SK-N-SH (cell line): Measurements from ENCODE around the gene FANCI. TPM values are rescaled to one million over a fixed set of nuclear protein-coding genes. Genes with fewer than 3 reads are reported as not detected.

Source experiments
- CTCF ChIA-PET: fragments of 300-600, 350-600 bp; formaldehyde crosslinking; extraction: SDS; loops from one replicate; lab custom pipeline; 2021; lab: Yijun Ruan, JAX
- POLR2A ChIA-PET: fragments of 350-600 bp; sonication (Branson Sonifier 250); formaldehyde crosslinking; extraction: SDS; loops from one replicate; lab custom pipeline; 2020; ENCODE audit warnings: antibody characterized with exemption, inconsistent platforms; lab: Yijun Ruan, JAX
- DNase-seq: peaks from one replicate; pipeline ENCODE4 v3.0.0; 2012
- H2AFZ ChIP-seq: fragments of 200-600 bp; sonication (generic); 2 replicates; pipeline ENCODE4 v1.8.1; 2016; ENCODE audit warnings: antibody characterized with exemption, mild to moderate bottlenecking, low read depth
- H3F3A ChIP-seq: fragments of 200-600 bp; sonication (generic); replicated peaks from 2 replicates; pipeline ENCODE3; 2016; ENCODE audit warnings: antibody characterized with exemption, mild to moderate bottlenecking; ENCODE audit not compliant: insufficient read depth
- H3K27ac ChIP-seq, 2 experiments: fragments of 200-500 bp in 1 of 2; fragments of 200-600 bp in 1 of 2; sonication (Bioruptor generic) in 1 of 2; sonication (generic), shearing (Covaris generic) in 1 of 2; 2 replicates each; pipeline versions ENCODE4 v1.5.1 to v1.6.1; 2014 to 2016; ENCODE audit warnings: low read depth in 2 of 2, inconsistent platforms in 1 of 2, low read length in 1 of 2, mild to moderate bottlenecking in 1 of 2, mixed read lengths in 1 of 2
- H3K27me3 ChIP-seq: fragments of 200-600 bp; sonication (generic), shearing (Covaris generic); 2 replicates; pipeline ENCODE4 v1.6.1; 2016; ENCODE audit warnings: mixed run types; ENCODE audit not compliant: insufficient read depth
- H3K36me3 ChIP-seq, 2 experiments: fragments of 200-500 bp in 1 of 2; fragments of 200-600 bp in 1 of 2; sonication (Bioruptor generic) in 1 of 2; sonication (generic) in 1 of 2; replicated peaks in 1 of 2; 2 replicates each; pipeline versions ENCODE3 to v1.5.1; 2014 to 2016; ENCODE audit warnings: low read length in 1 of 2, mild to moderate bottlenecking in 1 of 2; ENCODE audit not compliant: insufficient read depth in 2 of 2, control insufficient read depth in 1 of 2
- H3K4me1 ChIP-seq, 2 experiments: fragments of 200-500 bp in 1 of 2; fragments of 200-600 bp in 1 of 2; sonication (Bioruptor generic) in 1 of 2; sonication (generic), shearing (Covaris generic) in 1 of 2; 2 replicates each; pipeline versions ENCODE4 v1.5.1 to v1.6.1; 2014 to 2016; ENCODE audit warnings: low read depth in 1 of 2, low read length in 1 of 2, mixed run types in 1 of 2; ENCODE audit not compliant: insufficient read depth in 2 of 2, control insufficient read depth in 1 of 2
- H3K4me2 ChIP-seq: fragments of 200-600 bp; sonication (generic), shearing (Covaris generic); 2 replicates; pipeline ENCODE4 v1.6.1; 2017; ENCODE audit warnings: mixed run types
- H3K4me3 ChIP-seq, 2 experiments: fragments of 200-500 bp in 1 of 2; fragments of 200-600 bp in 1 of 2; sonication (Bioruptor generic) in 1 of 2; sonication (generic), shearing (Covaris generic) in 1 of 2; 2 replicates each; pipeline versions ENCODE4 v1.5.1 to v1.8.1; 2014 to 2016; ENCODE audit warnings: low read depth in 2 of 2, inconsistent platforms in 1 of 2, low read length in 1 of 2, mild to moderate bottlenecking in 1 of 2, mixed read lengths in 1 of 2, moderate library complexity in 1 of 2
- H3K79me2 ChIP-seq: fragments of 200-600 bp; sonication (generic); 2 replicates; pipeline ENCODE4 v1.8.1; 2017; ENCODE audit warnings: mild to moderate bottlenecking; ENCODE audit not compliant: insufficient read depth
- H3K9ac ChIP-seq: fragments of 200-600 bp; sonication (generic); 2 replicates; pipeline ENCODE4 v1.6.1; 2017; ENCODE audit warnings: mixed run types
- H3K9me2 ChIP-seq: fragments of 200-600 bp; sonication (generic); 2 replicates; pipeline ENCODE4 v1.6.1; 2017; ENCODE audit warnings: mixed run types
- H3K9me3 ChIP-seq: fragments of 200-600 bp; sonication (generic); 2 replicates; pipeline ENCODE4 v1.6.1; 2017; ENCODE audit warnings: mixed run types, mild to moderate bottlenecking, moderate library complexity
- H4K20me1 ChIP-seq: fragments of 200-600 bp; sonication (generic); 2 replicates; pipeline ENCODE4 v1.6.1; 2017; ENCODE audit warnings: mild to moderate bottlenecking, mixed run types; ENCODE audit not compliant: insufficient read depth
- CHD2 ChIP-seq: fragments of 150-350 bp; IDR thresholded peaks from 2 replicates; pipeline ENCODE4 v1.6.1; 2018; ENCODE audit warnings: low read length; ENCODE audit not compliant: partially characterized antibody
- EP300 ChIP-seq, 2 experiments: IDR thresholded peaks; 2 replicates each; pipeline versions ENCODE4 v1.4.0 to v1.6.1; 2012; ENCODE audit warnings: borderline replicate concordance in 1 of 2, low read depth in 1 of 2, low read length in 1 of 2
- FOSL2 ChIP-seq: IDR thresholded peaks from 2 replicates; pipeline ENCODE4 v1.4.0; 2012; ENCODE audit warnings: low read depth, mild to moderate bottlenecking, moderate library complexity, borderline replicate concordance
- FOXM1 ChIP-seq: IDR thresholded peaks from 2 replicates; pipeline ENCODE4 v1.4.0; 2012; ENCODE audit warnings: low read depth, mild to moderate bottlenecking
- JUND ChIP-seq: IDR thresholded peaks from 2 replicates; pipeline ENCODE4 v1.4.0; 2012
- MAX ChIP-seq: IDR thresholded peaks from 2 replicates; pipeline ENCODE4 v1.4.0; 2012; ENCODE audit warnings: low read depth
- MEF2A ChIP-seq: IDR thresholded peaks from 2 replicates; pipeline ENCODE4 v1.4.0; 2012; ENCODE audit warnings: low read depth, borderline replicate concordance
- MXI1 ChIP-seq: IDR thresholded peaks from 2 replicates; pipeline ENCODE4 v1.6.1; 2012; ENCODE audit warnings: mild to moderate bottlenecking, low read depth, low read length, improper control_type of control experiment
- POLR2AphosphoS5 ChIP-seq: IDR thresholded peaks from 2 replicates; pipeline ENCODE4 v1.6.1; 2012; ENCODE audit warnings: low read depth, low read length
- RXRA ChIP-seq: IDR thresholded peaks from 2 replicates; pipeline ENCODE4 v1.4.0; 2012; ENCODE audit warnings: low read depth, mild to moderate bottlenecking, borderline replicate concordance
- SIN3A ChIP-seq: IDR thresholded peaks from 2 replicates; pipeline ENCODE4 v1.6.1; 2012; ENCODE audit warnings: low read depth, mild to moderate bottlenecking, low read length, moderate library complexity, borderline replicate concordance
- TAF1 ChIP-seq: IDR thresholded peaks from 2 replicates; pipeline ENCODE4 v1.6.1; 2012; ENCODE audit warnings: low read depth, mild to moderate bottlenecking, low read length, moderate library complexity, borderline replicate concordance
- WGBS: methylation state at CpG from one replicate; pipeline ENCODE4 v1.1.6; 2017; ENCODE audit warnings: low lambda C conversion rate; 5-methylcytosine and 5-hydroxymethylcytosine counted together
- polyA plus RNA-seq, 3 experiments: library from polyadenylated mRNA; depleted of rRNA; stranded (reverse); fragments of >200 nt; gene quantifications; 2 replicates each; pipeline ENCODE4 v1.2.3, GENCODE V29; 2012
- TF ChIP-seq, protein P1 (sequence below): IDR thresholded peaks from 2 replicates; pipeline ENCODE4 v1.6.1; 2012; ENCODE audit warnings: mild to moderate bottlenecking, low read depth, low read length, moderate library complexity
- TF ChIP-seq, protein P2 (sequence below): IDR thresholded peaks from 2 replicates; pipeline ENCODE4; 2012

The FANCI gene
- polyA plus RNA-seq, 1 of the 3 experiments (the other 2 are of a cell fraction), result 13.2 TPM

DNA sequence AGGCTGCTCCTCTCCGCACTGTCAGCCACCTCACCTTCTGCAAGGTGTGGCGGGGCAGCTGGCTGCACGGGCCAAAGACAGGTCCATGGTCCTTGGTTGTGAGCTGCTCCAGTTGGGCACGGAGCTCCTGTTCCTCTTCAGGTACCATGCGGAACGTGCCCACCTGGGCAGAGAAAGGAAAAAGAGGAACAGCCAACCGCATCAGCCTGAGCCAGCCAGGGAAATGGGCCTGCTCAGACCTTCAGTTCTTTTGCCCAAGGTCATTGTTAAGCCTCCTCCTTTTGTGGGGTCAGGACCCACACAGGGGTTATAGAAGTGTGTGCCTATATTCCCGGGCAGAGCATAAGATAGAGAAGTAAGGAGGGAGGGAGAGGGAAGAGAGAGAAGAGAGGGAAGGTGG is 25.2 kb upstream of the FANCI start:
- Histone ChIP-seq H3K4me1 (no peaks in the 10 kb centered on the region), H3K27ac (no peak overlapping the region), H3K4me2 (no peak overlapping the region), H3K36me3 (no peaks in the 10 kb centered on the region), H3K9ac (no peak overlapping the region), H3K9me2 (no peaks in the 10 kb centered on the region), H3K4me3 (no peak overlapping the region), H4K20me1 (no peaks in the 10 kb centered on the region), H3F3A (no peaks in the 10 kb centered on the region), H2AFZ (no peak overlapping the region), H3K79me2 (no peaks in the 10 kb centered on the region), H3K9me3 (no peaks in the 10 kb centered on the region), H3K27me3 (no peaks in the 10 kb centered on the region; the same call in 1 of the 2 replicates)
- WGBS, result 84% methylated on average over 5 of the region's 8 CpGs
- TF ChIP-seq JUND (no peak), RXRA (no peak), SIN3A (no peak), MXI1 (no peak), FOSL2 (no peak), CHD2 (no peak), MEF2A (no peak), EP300 (IDR thresholded peaks at IDR 0.05; ENCODE audit: borderline replicate concordance in 1 of 2, low read depth in 1 of 2, low read length in 1 of 2) (no peak), POLR2AphosphoS5 (no peak), FOXM1 (no peak), TAF1 (no peak), MAX (no peak)
- TF ChIP-seq, protein P1, sequence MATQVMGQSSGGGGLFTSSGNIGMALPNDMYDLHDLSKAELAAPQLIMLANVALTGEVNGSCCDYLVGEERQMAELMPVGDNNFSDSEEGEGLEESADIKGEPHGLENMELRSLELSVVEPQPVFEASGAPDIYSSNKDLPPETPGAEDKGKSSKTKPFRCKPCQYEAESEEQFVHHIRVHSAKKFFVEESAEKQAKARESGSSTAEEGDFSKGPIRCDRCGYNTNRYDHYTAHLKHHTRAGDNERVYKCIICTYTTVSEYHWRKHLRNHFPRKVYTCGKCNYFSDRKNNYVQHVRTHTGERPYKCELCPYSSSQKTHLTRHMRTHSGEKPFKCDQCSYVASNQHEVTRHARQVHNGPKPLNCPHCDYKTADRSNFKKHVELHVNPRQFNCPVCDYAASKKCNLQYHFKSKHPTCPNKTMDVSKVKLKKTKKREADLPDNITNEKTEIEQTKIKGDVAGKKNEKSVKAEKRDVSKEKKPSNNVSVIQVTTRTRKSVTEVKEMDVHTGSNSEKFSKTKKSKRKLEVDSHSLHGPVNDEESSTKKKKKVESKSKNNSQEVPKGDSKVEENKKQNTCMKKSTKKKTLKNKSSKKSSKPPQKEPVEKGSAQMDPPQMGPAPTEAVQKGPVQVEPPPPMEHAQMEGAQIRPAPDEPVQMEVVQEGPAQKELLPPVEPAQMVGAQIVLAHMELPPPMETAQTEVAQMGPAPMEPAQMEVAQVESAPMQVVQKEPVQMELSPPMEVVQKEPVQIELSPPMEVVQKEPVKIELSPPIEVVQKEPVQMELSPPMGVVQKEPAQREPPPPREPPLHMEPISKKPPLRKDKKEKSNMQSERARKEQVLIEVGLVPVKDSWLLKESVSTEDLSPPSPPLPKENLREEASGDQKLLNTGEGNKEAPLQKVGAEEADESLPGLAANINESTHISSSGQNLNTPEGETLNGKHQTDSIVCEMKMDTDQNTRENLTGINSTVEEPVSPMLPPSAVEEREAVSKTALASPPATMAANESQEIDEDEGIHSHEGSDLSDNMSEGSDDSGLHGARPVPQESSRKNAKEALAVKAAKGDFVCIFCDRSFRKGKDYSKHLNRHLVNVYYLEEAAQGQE, result no peak
- TF ChIP-seq, protein P2, sequence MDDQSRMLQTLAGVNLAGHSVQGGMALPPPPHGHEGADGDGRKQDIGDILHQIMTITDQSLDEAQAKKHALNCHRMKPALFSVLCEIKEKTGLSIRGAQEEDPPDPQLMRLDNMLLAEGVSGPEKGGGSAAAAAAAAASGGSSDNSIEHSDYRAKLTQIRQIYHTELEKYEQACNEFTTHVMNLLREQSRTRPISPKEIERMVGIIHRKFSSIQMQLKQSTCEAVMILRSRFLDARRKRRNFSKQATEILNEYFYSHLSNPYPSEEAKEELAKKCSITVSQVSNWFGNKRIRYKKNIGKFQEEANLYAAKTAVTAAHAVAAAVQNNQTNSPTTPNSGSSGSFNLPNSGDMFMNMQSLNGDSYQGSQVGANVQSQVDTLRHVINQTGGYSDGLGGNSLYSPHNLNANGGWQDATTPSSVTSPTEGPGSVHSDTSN, result no peak
- ChIA-PET CTCF (interaction anchor here (4.3 kb wide), 1 partner anchor 11 kb away, joined by 39 read pairs; no protein-coding TSS in a partner anchor), POLR2A (no interaction called here)
- DNase-seq, result no peak
